Liver (tissue), 9 donors: Measurements from ENCODE around the gene SLC2A4. TPM values are rescaled to one million over a fixed set of nuclear protein-coding genes. Genes with fewer than 3 reads are reported as not detected.
"Not testable (repeated sequence)": the region's sequence is repeated elsewhere in the genome, so short reads cannot be mapped to it uniquely, and the experiment has no call there.

Experiments
- DNase-seq: peaks from one replicate; pipeline ENCODE4 v3.0.0-alpha.2; 2017; ENCODE audit warnings: low spot score
- H3K27ac ChIP-seq, 2 donors: one replicate each; pipeline ENCODE4 v1.7.0; 2013; ENCODE audit warnings: inconsistent platforms in 2 of 2, low read length in 2 of 2, control low read depth in 1 of 2, low read depth in 1 of 2, mild to moderate bottlenecking in 1 of 2
- H3K27me3 ChIP-seq, 4 donors: one replicate each; pipeline versions ENCODE4 v1.6.1 to v1.7.0; 2013; ENCODE audit warnings: low read length in 3 of 4, inconsistent platforms in 1 of 4, mild to moderate bottlenecking in 1 of 4, moderate library complexity in 1 of 4; ENCODE audit not compliant: control insufficient read depth in 4 of 4, insufficient read depth in 4 of 4
- H3K36me3 ChIP-seq, 4 donors: one replicate each; pipeline versions ENCODE4 v1.6.1 to v1.7.0; 2013; ENCODE audit warnings: low read length in 3 of 4, mild to moderate bottlenecking in 3 of 4, low read depth in 1 of 4, moderate library complexity in 1 of 4; ENCODE audit not compliant: control insufficient read depth in 4 of 4, insufficient read depth in 3 of 4
- H3K4me1 ChIP-seq, 4 donors: one replicate each; pipeline versions ENCODE4 v1.6.1 to v1.7.0; 2013; ENCODE audit warnings: low read length in 3 of 4, mild to moderate bottlenecking in 3 of 4, moderate library complexity in 1 of 4; ENCODE audit not compliant: control insufficient read depth in 4 of 4, insufficient read depth in 4 of 4
- H3K4me3 ChIP-seq, 3 donors: one replicate each; pipeline versions ENCODE4 v1.6.1 to v1.7.0; 2013; ENCODE audit warnings: low read length in 3 of 3, control low read depth in 1 of 3, low read depth in 1 of 3, mild to moderate bottlenecking in 1 of 3
- H3K9ac ChIP-seq, 2 donors: one replicate each; pipeline ENCODE4 v1.7.0; 2013; ENCODE audit warnings: low read length in 2 of 2, mild to moderate bottlenecking in 2 of 2, moderate library complexity in 2 of 2, control low read depth in 1 of 2, low read depth in 1 of 2
- H3K9me3 ChIP-seq, 4 donors: one replicate each; pipeline versions ENCODE4 v1.6.1 to v1.7.0; 2013; ENCODE audit warnings: low read length in 3 of 4; ENCODE audit not compliant: control insufficient read depth in 4 of 4
- ATF3 ChIP-seq: IDR thresholded peaks from 2 replicates; pipeline ENCODE4 v1.6.1; 2016; ENCODE audit warnings: antibody characterized with exemption
- CTCF ChIP-seq: fragments of 150-350 bp; IDR thresholded peaks from 2 replicates; pipeline ENCODE4 v1.5.1; 2017; ENCODE audit warnings: improper control_type of control experiment, low read depth, low read length; ENCODE audit not compliant: missing input control
- EGR1 ChIP-seq, 2 donors: IDR thresholded peaks; 2 replicates each; pipeline ENCODE4 v1.6.1; 2016 to 2018; ENCODE audit warnings: antibody characterized with exemption in 2 of 2, low read depth in 2 of 2
- FOXA1 ChIP-seq: IDR thresholded peaks from 2 replicates; pipeline ENCODE4 v1.6.1; 2016; ENCODE audit warnings: antibody characterized with exemption
- FOXA2 ChIP-seq: IDR thresholded peaks from 2 replicates; pipeline ENCODE4 v1.6.1; 2016; ENCODE audit warnings: antibody characterized with exemption
- HNF4A ChIP-seq, 2 donors: conservative IDR thresholded peaks; 2 replicates each; pipeline ENCODE4 v1.6.1; 2016; ENCODE audit warnings: antibody characterized with exemption in 2 of 2, mild to moderate bottlenecking in 2 of 2
- MAX ChIP-seq: IDR thresholded peaks from 2 replicates; pipeline ENCODE4 v1.6.1; 2016; ENCODE audit warnings: antibody characterized with exemption
- RAD21 ChIP-seq, 2 donors: IDR thresholded peaks; 2 replicates each; pipeline ENCODE4 v1.6.1; 2016; ENCODE audit warnings: antibody characterized with exemption in 2 of 2, mild to moderate bottlenecking in 2 of 2
- REST ChIP-seq: IDR thresholded peaks from 2 replicates; pipeline ENCODE4 v1.6.1; 2016; ENCODE audit warnings: antibody characterized with exemption, mild to moderate bottlenecking
- RXRA ChIP-seq, 2 donors: IDR thresholded peaks; 2 replicates each; pipeline ENCODE4 v1.6.1; 2017 to 2018; ENCODE audit warnings: antibody characterized with exemption in 2 of 2, mild to moderate bottlenecking in 1 of 2
- TAF1 ChIP-seq: conservative IDR thresholded peaks from 2 replicates; pipeline ENCODE4 v1.6.1; 2016; ENCODE audit warnings: antibody characterized with exemption, mild to moderate bottlenecking
- YY1 ChIP-seq: IDR thresholded peaks from 2 replicates; pipeline ENCODE4 v1.6.1; 2016; ENCODE audit warnings: antibody characterized with exemption, mild to moderate bottlenecking
- WGBS: extraction: QIAGEN DNeasy Blood & Tissue Kit; methylation state at CpG from one replicate; pipeline ENCODE4 v1.1.7; 2013; 5-methylcytosine and 5-hydroxymethylcytosine counted together
- polyA plus RNA-seq, 2 donors: library from polyadenylated mRNA; stranded (reverse) in 1 of 2; unstranded in 1 of 2; fragments of 200-250 nt in 1 of 2; fragments of >200 nt in 1 of 2; fragmentation: Nextera tagmentation in 1 of 2; extraction: Ambion mirVana in 1 of 2; gene quantifications; one replicate each; pipeline versions ENCODE4 v1.2.1 to v1.2.3, GENCODE V29; 2013 to 2015
- total RNA-seq, 2 donors: library from RNA; depleted of rRNA; stranded (reverse); fragments of >200 nt; gene quantifications; one replicate each; pipeline ENCODE4 v1.2.3, GENCODE V29; 2014
- donor health status: healthy.
- donor health status: healthy.
- donor health status: healthy.
- donor health status: healthy.
- donor health status: healthy.

SLC2A4 gene
- total and polyA plus RNA-seq, 4 donors: 0.42 to 10.6 (median 1.6) TPM

GRCh38 chr17:7330638-7331015 is 49.1 kb downstream of the SLC2A4 start:
- no peaks in the 10 kb centered on the region for H3K9me3 ChIP-seq
- H3K36me3 ChIP-seq: peaks cover 0 to 9% (median 3%) of the 10 kb centered on the region in 4 donors
- 75% methylated on average over 13 of the region's 13 CpGs for WGBS
- H3K27me3 ChIP-seq: no peaks in the 10 kb centered on the region
- H3K4me3 ChIP-seq: peak overlapping the region in 2 of 3 donors; percentile 15 to 84
- TF ChIP-seq YY1: no peak
- TF ChIP-seq CTCF: no peak
- no peak for TF ChIP-seq FOXA1
- TF ChIP-seq EGR1 (IDR thresholded peaks at IDR 0.05; ENCODE audit: low read depth in 2 of 2): no peak
- TF ChIP-seq REST: no peak
- TF ChIP-seq TAF1: no peak
- TF ChIP-seq MAX: no peak
- TF ChIP-seq ATF3: no peak
- no peak for TF ChIP-seq FOXA2
- TF ChIP-seq RXRA (IDR thresholded peaks at IDR 0.05): no peak
- TF ChIP-seq RAD21 (IDR thresholded peaks at IDR 0.05): no peak
- no peak for TF ChIP-seq HNF4A (conservative IDR thresholded peaks at IDR 0.05)
- H3K27ac ChIP-seq: peak overlapping the region; percentile 65 to 82
- no peak for DNase-seq
- no peak overlapping the region for H3K9ac ChIP-seq
- H3K4me1 ChIP-seq: peaks cover 8 to 22% (median 15%) of the 10 kb centered on the region in 4 donors

DNA sequence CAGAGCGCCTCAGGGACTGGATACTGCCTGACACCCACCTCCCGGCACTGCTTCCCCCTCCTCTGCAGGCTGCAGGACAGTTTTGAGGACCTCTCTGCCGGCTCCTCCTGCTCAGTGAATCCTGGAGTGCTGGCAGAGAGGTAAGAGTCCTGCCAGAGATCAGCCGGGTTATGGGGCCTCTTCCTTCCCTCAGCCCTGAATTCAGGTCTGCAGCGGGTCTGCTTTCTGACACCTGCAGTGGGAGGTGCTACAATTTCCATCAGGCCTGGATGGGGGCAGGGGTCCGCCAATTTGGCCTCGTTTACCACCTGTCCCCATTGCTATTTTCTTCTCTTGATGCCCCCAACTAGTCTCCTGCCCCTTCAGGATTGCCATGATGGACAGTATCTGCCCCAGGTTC is 50.6 kb downstream of the SLC2A4 start:
- TF ChIP-seq RXRA (IDR thresholded peaks at IDR 0.05) (no peak), CTCF (no peak), ATF3 (no peak), RAD21 (IDR thresholded peaks at IDR 0.05) (no peak)
- Histone ChIP-seq H3K36me3 (peaks cover 0 to under 1% (median 0%) of the 10 kb centered on the region in 4 donors), H3K4me3 (no peak overlapping the region), H3K27me3 (no peaks in the 10 kb centered on the region), H3K4me1 (peaks cover 8 to 22% (median 15%) of the 10 kb centered on the region in 4 donors), H3K27ac (no peak overlapping the region), H3K9ac (no peak overlapping the region), H3K9me3 (no peaks in the 10 kb centered on the region)
- no peak for DNase-seq
- 51% methylated on average over 7 of the region's 7 CpGs for WGBS

- H3K9me3 ChIP-seq, H3K27ac ChIP-seq, H3K4me3 ChIP-seq, H3K9ac ChIP-seq, DNase-seq, H3K36me3 ChIP-seq, H3K27me3 ChIP-seq: not testable (repeated sequence)
- WGBS: 51% methylated on average over 14 of the region's 14 CpGs
- H3K4me1 ChIP-seq: peaks cover 8 to 21% (median 15%) of the 10 kb centered on the region in 4 donors
Measured at GRCh38 chr17:7332600-7333069, 51.1 kb downstream of the SLC2A4 start.
